ENCODE results near the gene PDK2. TPM values are rescaled to one million over a fixed set of nuclear protein-coding genes. Genes with fewer than 3 reads are reported as not detected.

PDK2 gene
- total and polyA plus RNA-seq, 12 donors = 88.1 to 337 (median 225) TPM

- Histone ChIP-seq H3K4me1 (peaks cover 14 to 61% (median 43%) of the 10 kb centered on the region in 9 donors), H3K36me3 (peaks cover 5 to 100% (median 79%) of the 10 kb centered on the region in 9 donors), H3K27ac (peak overlapping the region; percentile 29 to 83 (median 72)), H3K9me3 (no peaks in the 10 kb centered on the region), H3K27me3 (no peaks in the 10 kb centered on the region), H3K4me3 (peak overlapping the region in 3 of 10 donors; percentile 10 to 19 (median 11))
- DNase-seq = peak; percentile 81 to 82
- TF ChIP-seq CTCF (IDR thresholded peaks at IDR 0.05) = peak; percentile 92 to 99 (median 97)
- intact Hi-C loops (cut with DNase I) = loop anchor here in 5 of 10 donors (1.0 to 5.0 kb wide), 2 partner anchors 21 to 37 kb away; no protein-coding TSS in a partner anchor
- peak; percentile 71 to 87 (median 78) for ATAC-seq
- 30 to 33% methylated on average over 19 of the region's 19 CpGs for WGBS, 2 donors
Observed at GRCh38 chr17:50139950-50140885, 45.1 kb downstream of the PDK2 start.

DNA sequence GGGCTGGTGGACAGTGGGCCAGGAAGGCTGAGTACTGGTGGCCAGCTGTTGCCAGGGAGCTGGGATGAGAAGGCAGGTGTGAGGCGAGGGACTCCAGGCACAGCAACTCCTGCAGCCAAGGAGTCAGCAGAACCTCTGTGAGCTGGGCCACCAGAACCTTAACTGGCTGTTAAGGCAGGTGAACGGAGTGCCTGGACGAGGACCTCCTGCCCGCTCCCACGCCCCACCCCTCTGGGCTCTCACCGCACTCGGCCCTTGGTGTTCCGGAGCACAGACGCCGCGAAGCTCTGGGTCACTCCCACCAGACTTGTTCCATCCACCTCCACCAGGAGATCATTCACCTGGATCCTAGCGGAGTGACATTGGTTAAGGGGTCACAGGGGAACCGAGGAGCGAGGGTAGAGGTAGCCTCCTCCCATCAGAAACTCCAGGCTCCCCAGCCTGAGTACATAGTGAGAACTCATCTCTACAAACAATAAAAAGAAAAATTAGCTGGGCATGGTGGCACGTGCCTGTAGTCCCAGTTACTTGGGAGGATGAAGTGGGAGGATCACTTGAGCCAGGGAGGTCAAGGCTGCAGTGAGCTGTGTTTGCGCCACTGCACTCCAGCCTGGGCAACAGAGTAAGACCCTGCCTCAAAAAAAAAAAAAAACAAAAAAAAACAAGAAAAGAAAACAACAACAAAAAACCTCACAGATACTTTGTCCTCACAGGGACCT, 46.0 kb downstream of the PDK2 start:
- H3K27ac ChIP-seq = peak overlapping the region; percentile 29 to 83 (median 72)
- DNase-seq = no peak
- H3K36me3 ChIP-seq = peaks cover 0 to 96% (median 70%) of the 10 kb centered on the region in 9 donors
- no peak for TF ChIP-seq CTCF (IDR thresholded peaks at IDR 0.05)
- ATAC-seq = peak in 2 of 8 donors; percentile 1
- 78 to 88% methylated on average over 16 of the region's 16 CpGs for WGBS, 2 donors
- H3K4me1 ChIP-seq = peaks cover 21 to 71% (median 52%) of the 10 kb centered on the region in 9 donors
- no peaks in the 10 kb centered on the region for H3K27me3 ChIP-seq
- no peaks in the 10 kb centered on the region for H3K9me3 ChIP-seq
- intact Hi-C loops (cut with DNase I) = loop anchor here in 1 of 10 donors (5.0 kb wide), 1 partner anchor 36 kb away; no protein-coding TSS in a partner anchor
- H3K4me3 ChIP-seq = peak overlapping the region in 3 of 10 donors; percentile 2 to 8 (median 7)

GRCh38 chr17:50141745-50142110, 46.6 kb downstream of the PDK2 start:
- TF ChIP-seq CTCF (IDR thresholded peaks at IDR 0.05) = no peak
- Histone ChIP-seq H3K27me3 (no peaks in the 10 kb centered on the region), H3K4me3 (peak overlapping the region in 1 of 10 donors; percentile 7), H3K36me3 (peaks cover 0 to 96% (median 65%) of the 10 kb centered on the region in 9 donors), H3K4me1 (peaks cover 26 to 76% (median 58%) of the 10 kb centered on the region in 9 donors), H3K27ac (peak overlapping the region in 9 of 10 donors; percentile 33 to 83 (median 72)), H3K9me3 (no peaks in the 10 kb centered on the region)
- intact Hi-C loops (cut with DNase I) = loop anchor here in 1 of 10 donors (5.0 kb wide), 1 partner anchor 36 kb away; no protein-coding TSS in a partner anchor
- ATAC-seq = no peak
- 61 to 68% methylated on average over 8 of the region's 8 CpGs for WGBS, 2 donors
- no peak for DNase-seq

Data from heart right ventricle (tissue), 16 donors.